ENCODE data around the gene C1QTNF1.
A peak's percentile ranks its signal among the peaks of the same experiment; 100 is the strongest.
"Not testable (repeated sequence)": the region's sequence is repeated elsewhere in the genome, so short reads cannot be mapped to it uniquely, and the experiment has no call there.

The C1QTNF1 gene

GRCh38 chr17:79052131-79052530, 28.2 kb downstream of the C1QTNF1 start:
- no peak for DNase-seq (ENCODE audit: low read depth in 2 of 3, low spot score in 1 of 3)

- DNase-seq (ENCODE audit: low read depth in 2 of 3, low spot score in 1 of 3), result no peak
Measured at GRCh38 chr17:79053251-79053925, 29.4 kb downstream of the C1QTNF1 start.

- no peak for DNase-seq (ENCODE audit: low read depth in 2 of 3, low spot score in 1 of 3)
Measured at GRCh38 chr17:79054200-79054960, 30.4 kb downstream of the C1QTNF1 start.

GRCh38 chr17:79055197-79055596, 31.2 kb downstream of the C1QTNF1 start:
- no peak for DNase-seq (ENCODE audit: low read depth in 2 of 3, low spot score in 1 of 3)

GRCh38 chr17:79057737-79058385, 33.9 kb downstream of the C1QTNF1 start:
- no peak for DNase-seq (ENCODE audit: low read depth in 2 of 3, low spot score in 1 of 3)

GRCh38 chr17:79062691-79063090, 38.7 kb downstream of the C1QTNF1 start:
- DNase-seq (ENCODE audit: low read depth in 2 of 3, low spot score in 1 of 3), result no peak

- DNase-seq (ENCODE audit: low read depth in 2 of 3, low spot score in 1 of 3), result no peak
Measured at GRCh38 chr17:79064026-79064425, 40.1 kb downstream of the C1QTNF1 start.

GRCh38 chr17:79065105-79065670, 41.2 kb downstream of the C1QTNF1 start:
- peak; percentile 42 to 80 (median 47) for DNase-seq (ENCODE audit: low read depth in 2 of 3, low spot score in 1 of 3)

GRCh38 chr17:79066963-79067362, 43.0 kb downstream of the C1QTNF1 start:
- DNase-seq (ENCODE audit: low read depth in 2 of 3, low spot score in 1 of 3), result no peak

- no peak for DNase-seq (ENCODE audit: low read depth in 2 of 3, low spot score in 1 of 3)
Measured at GRCh38 chr17:79070266-79070880, 46.4 kb downstream of the C1QTNF1 start.

- no peak for DNase-seq (ENCODE audit: low read depth in 2 of 3, low spot score in 1 of 3)
Measured at GRCh38 chr17:79071161-79071740, 47.3 kb downstream of the C1QTNF1 start.

GRCh38 chr17:79072544-79072943, 48.6 kb downstream of the C1QTNF1 start:
- DNase-seq (ENCODE audit: low read depth in 2 of 3, low spot score in 1 of 3), result no peak

GRCh38 chr17:79073016-79073705, 49.2 kb downstream of the C1QTNF1 start:
- no peak for DNase-seq (ENCODE audit: low read depth in 2 of 3, low spot score in 1 of 3)

- no peak for DNase-seq (ENCODE audit: low read depth in 2 of 3, low spot score in 1 of 3)
Measured at GRCh38 chr17:79073706-79074088, 49.7 kb downstream of the C1QTNF1 start.

GRCh38 chr17:79074121-79074648, 50.2 kb downstream of the C1QTNF1 start:
- not testable (repeated sequence) for DNase-seq (ENCODE audit: low read depth in 2 of 3, low spot score in 1 of 3)

- DNase-seq (ENCODE audit: low read depth in 2 of 3, low spot score in 1 of 3), result peak; percentile 81 to 89 (median 84)
Measured at GRCh38 chr17:79074649-79075445, 50.9 kb downstream of the C1QTNF1 start, which contains the start of gene ENGASE. ENGASE (plus strand) TSS chr17:79074824; CDS start chr17:79074945, 121 bp downstream.

GRCh38 chr17:79075446-79075750, 51.4 kb downstream of the C1QTNF1 start:
- DNase-seq (ENCODE audit: low read depth in 2 of 3, low spot score in 1 of 3), result no peak

- DNase-seq (ENCODE audit: low read depth in 2 of 3, low spot score in 1 of 3), result no peak
Measured at GRCh38 chr17:79075861-79076406, 52.0 kb downstream of the C1QTNF1 start.

GRCh38 chr17:79077587-79077986, 53.6 kb downstream of the C1QTNF1 start:
- DNase-seq (ENCODE audit: low read depth in 2 of 3, low spot score in 1 of 3), result no peak

All from stimulated activated CD4-positive, alpha-beta T cell treated with anti-CD3 and anti-CD28 coated beads, Interleukin-12 subunit alpha, Interleukin-12 subunit beta, amount 100 ng/mL, for 48 hours (primary cell).